ENCODE data around the gene DOCK7.

Gene DOCK7

GRCh38 chr1:62428351-62428750 lies 259.8 kb downstream of the DOCK7 start:
- TF ChIP-seq CTCF (IDR thresholded peaks at IDR 0.05; ENCODE audit: extremely low read depth, insufficient read depth, missing control alignments): no peak
- DNase-seq (ENCODE audit: low spot score): no peak
- in situ Hi-C loops (cut with MboI; ENCODE audit: low pct_unique_long_range_greater_than_20kb, low sequenced_read_pairs, unreplicated experiment): no loop called here

GRCh38 chr1:62426794-62427193 lies 261.4 kb downstream of the DOCK7 start:
- no peak for DNase-seq (ENCODE audit: low spot score)
- in situ Hi-C loops (cut with MboI; ENCODE audit: low pct_unique_long_range_greater_than_20kb, low sequenced_read_pairs, unreplicated experiment): no loop called here
- TF ChIP-seq CTCF (IDR thresholded peaks at IDR 0.05; ENCODE audit: extremely low read depth, insufficient read depth, missing control alignments): no peak

GRCh38 chr1:62426237-62426636 lies 261.9 kb downstream of the DOCK7 start:
- TF ChIP-seq CTCF (IDR thresholded peaks at IDR 0.05; ENCODE audit: extremely low read depth, insufficient read depth, missing control alignments): no peak
- in situ Hi-C loops (cut with MboI; ENCODE audit: low pct_unique_long_range_greater_than_20kb, low sequenced_read_pairs, unreplicated experiment): no loop called here
- DNase-seq (ENCODE audit: low spot score): no peak

GRCh38 chr1:62425041-62425440 lies 263.1 kb downstream of the DOCK7 start:
- DNase-seq (ENCODE audit: low spot score): no peak
- in situ Hi-C loops (cut with MboI; ENCODE audit: low pct_unique_long_range_greater_than_20kb, low sequenced_read_pairs, unreplicated experiment): no loop called here
- TF ChIP-seq CTCF (IDR thresholded peaks at IDR 0.05; ENCODE audit: extremely low read depth, insufficient read depth, missing control alignments): no peak

- no peak for TF ChIP-seq CTCF (IDR thresholded peaks at IDR 0.05; ENCODE audit: extremely low read depth, insufficient read depth, missing control alignments)
- in situ Hi-C loops (cut with MboI; ENCODE audit: low pct_unique_long_range_greater_than_20kb, low sequenced_read_pairs, unreplicated experiment): no loop called here
- DNase-seq (ENCODE audit: low spot score): no peak
Measured at GRCh38 chr1:62424411-62424810, 263.8 kb downstream of the DOCK7 start.

- DNase-seq (ENCODE audit: low spot score): no peak
- no peak for TF ChIP-seq CTCF (IDR thresholded peaks at IDR 0.05; ENCODE audit: extremely low read depth, insufficient read depth, missing control alignments)
- in situ Hi-C loops (cut with MboI; ENCODE audit: low pct_unique_long_range_greater_than_20kb, low sequenced_read_pairs, unreplicated experiment): no loop called here
Measured at GRCh38 chr1:62423580-62424242, 264.5 kb downstream of the DOCK7 start.

All from GM13977 (cell line).